SU-DHL-6 (cell line): ENCODE measurements around the gene DHX29.

Source experiments
- CTCF ChIP-seq: fragments of 200-600 bp; sonication (generic); IDR thresholded peaks from one replicate; pipeline ENCODE4 v1.5.1; 2017; ENCODE audit warnings: antibody characterized with exemption, mild to moderate bottlenecking, low read length, moderate library complexity; ENCODE audit not compliant: insufficient read depth, poor library complexity, severe bottlenecking
- EZH2phosphoT487 ChIP-seq: fragments of 200-600 bp; sonication (generic), shearing (Covaris generic); conservative IDR thresholded peaks from 2 replicates; pipeline ENCODE4 v1.6.1; 2018; ENCODE audit warnings: mild to moderate bottlenecking, antibody characterized with exemption, low read length, moderate library complexity, mixed read lengths

DNA sequence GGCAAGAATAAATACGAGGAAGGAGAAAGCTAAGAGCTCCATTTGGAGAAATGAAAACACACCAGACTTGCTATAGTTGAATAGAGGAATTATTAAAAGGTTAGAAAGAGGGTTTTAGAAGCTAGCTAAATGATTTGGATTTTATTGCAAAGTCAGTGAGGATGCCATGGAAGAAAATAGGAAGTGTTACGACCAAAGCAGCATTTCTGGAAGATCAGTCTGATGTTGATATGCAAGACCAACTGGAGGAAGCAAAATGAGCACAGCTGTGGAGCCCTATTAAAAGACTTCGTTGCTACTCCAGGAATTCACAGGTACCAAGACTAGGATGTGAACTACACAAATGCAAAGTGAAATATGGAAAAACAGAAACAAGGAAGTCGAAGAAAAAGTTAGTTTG, 2.1 kb downstream of the DHX29 start:
- TF ChIP-seq CTCF (no peak), EZH2phosphoT487 (no peak)
